Measurements from ENCODE around the gene AKT1. TPM values are rescaled to one million over a fixed set of nuclear protein-coding genes. Genes with fewer than 3 reads are reported as not detected.
"Not testable (repeated sequence)": the region's sequence is repeated elsewhere in the genome, so short reads cannot be mapped to it uniquely, and the experiment has no call there.

AKT1 gene
- total RNA-seq, 1 donor from 2014 or later: 92.8 TPM

DNA sequence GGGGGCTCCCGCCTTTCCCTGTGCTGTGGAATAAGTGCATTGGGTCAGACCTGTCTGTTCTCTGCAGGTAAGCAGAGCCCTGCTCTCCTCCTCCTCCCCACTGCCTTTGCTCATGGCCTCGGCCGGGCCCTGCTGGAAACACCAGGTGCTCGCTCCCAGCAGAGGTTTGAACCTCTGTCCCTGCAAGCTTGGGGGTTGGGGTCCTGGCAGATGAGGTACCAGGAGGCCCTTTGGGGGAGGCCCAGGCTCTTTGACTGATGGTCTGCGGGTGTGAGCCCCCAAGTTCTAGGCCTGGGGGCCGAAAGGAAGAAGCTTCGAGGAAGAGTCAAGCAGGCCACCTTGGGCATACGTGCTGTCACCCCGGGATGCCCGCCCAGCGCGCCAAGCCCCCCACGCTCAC, 47.5 kb upstream of the AKT1 start:
- H3K27ac ChIP-seq: no peak overlapping the region
- H3K4me3 ChIP-seq: peak overlapping the region; percentile 39 to 41
- peaks cover 3% of the 10 kb centered on the region for H3K27me3 ChIP-seq
- H3K4me1 ChIP-seq: peaks cover 20% of the 10 kb centered on the region
- no peak for DNase-seq (ENCODE audit: extremely low spot score in 2 of 2)
- H3K9me3 ChIP-seq: no peaks in the 10 kb centered on the region
- TF ChIP-seq POLR2AphosphoS5 (IDR thresholded peaks at IDR 0.05; ENCODE audit: insufficient read depth in 1 of 2, low read depth in 1 of 2) (no peak), POLR2A (IDR thresholded peaks at IDR 0.05) (no peak)
- TF ChIP-seq, protein P1, sequence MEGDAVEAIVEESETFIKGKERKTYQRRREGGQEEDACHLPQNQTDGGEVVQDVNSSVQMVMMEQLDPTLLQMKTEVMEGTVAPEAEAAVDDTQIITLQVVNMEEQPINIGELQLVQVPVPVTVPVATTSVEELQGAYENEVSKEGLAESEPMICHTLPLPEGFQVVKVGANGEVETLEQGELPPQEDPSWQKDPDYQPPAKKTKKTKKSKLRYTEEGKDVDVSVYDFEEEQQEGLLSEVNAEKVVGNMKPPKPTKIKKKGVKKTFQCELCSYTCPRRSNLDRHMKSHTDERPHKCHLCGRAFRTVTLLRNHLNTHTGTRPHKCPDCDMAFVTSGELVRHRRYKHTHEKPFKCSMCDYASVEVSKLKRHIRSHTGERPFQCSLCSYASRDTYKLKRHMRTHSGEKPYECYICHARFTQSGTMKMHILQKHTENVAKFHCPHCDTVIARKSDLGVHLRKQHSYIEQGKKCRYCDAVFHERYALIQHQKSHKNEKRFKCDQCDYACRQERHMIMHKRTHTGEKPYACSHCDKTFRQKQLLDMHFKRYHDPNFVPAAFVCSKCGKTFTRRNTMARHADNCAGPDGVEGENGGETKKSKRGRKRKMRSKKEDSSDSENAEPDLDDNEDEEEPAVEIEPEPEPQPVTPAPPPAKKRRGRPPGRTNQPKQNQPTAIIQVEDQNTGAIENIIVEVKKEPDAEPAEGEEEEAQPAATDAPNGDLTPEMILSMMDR (IDR thresholded peaks at IDR 0.05): no peak
- no peaks in the 10 kb centered on the region for H3K36me3 ChIP-seq
- intact Hi-C loops (cut with DNase I): no loop called here

DNA sequence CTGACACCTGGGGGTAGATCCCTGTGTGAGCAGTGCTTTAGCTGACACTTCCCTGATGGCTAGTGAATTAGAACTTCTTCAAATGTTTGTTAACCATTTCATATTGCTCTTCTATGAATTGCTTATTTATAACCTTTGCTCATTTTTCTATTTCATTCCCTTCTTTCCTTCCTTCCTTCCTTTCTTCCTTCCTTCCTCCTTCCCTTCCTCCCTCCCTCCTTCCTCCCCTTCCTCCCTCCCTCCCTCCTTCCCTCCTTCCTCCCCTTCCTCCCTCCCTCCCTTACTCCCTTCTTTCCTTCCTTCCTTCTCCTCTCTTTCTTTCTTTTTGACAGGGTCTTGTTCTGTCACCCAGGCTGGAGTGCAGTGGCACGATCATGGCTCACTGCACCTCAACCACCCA, 46.2 kb upstream of the AKT1 start:
- DNase-seq (ENCODE audit: extremely low spot score in 2 of 2): no peak
- intact Hi-C loops (cut with DNase I): no loop called here
- Histone ChIP-seq H3K27me3 (peaks cover 3% of the 10 kb centered on the region), H3K27ac (no peak overlapping the region), H3K9me3 (no peaks in the 10 kb centered on the region), H3K4me1 (peaks cover 20% of the 10 kb centered on the region), H3K36me3 (no peaks in the 10 kb centered on the region), H3K4me3 (no peak overlapping the region)
- TF ChIP-seq POLR2AphosphoS5 (IDR thresholded peaks at IDR 0.05; ENCODE audit: insufficient read depth in 1 of 2, low read depth in 1 of 2) (no peak), POLR2A (IDR thresholded peaks at IDR 0.05) (no peak)
- TF ChIP-seq, protein P1 (IDR thresholded peaks at IDR 0.05): no peak

DNA sequence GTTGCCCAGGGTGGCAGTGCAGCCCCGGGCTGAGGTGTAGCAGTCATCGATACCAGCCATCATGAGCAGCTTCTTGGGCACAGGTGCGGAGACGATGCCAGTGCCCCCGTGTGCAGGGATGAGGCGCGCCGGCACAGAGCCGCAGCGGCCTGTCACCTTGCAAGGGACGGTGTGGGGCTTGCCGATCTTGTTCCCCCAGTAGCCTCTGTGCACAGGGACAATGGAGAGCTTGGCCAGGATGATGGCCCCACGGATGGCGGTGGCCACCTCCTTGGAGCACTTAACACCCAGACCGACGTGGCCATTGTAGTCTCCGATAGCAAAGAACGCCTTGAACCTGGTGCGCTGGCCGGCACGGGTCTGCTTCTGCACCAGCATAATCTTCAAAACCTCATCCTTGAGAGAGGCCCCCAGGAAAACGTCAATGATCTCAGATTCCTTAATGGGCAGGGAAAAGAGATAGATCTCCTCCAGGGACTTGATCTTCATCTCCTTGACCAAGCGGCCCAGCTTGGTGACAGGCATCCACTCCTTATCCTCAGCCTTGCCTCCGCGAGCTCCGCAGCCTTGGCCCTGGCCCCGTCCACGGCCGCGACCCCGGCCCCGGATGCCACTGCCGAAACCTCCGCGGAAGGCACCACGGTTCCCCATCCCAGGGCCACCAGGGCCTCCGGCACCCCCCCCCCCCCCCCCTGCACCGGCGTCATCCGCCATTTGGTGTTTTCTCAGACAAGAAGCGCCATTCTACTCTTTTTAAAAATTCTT, 40.8 kb upstream of the AKT1 start:
- H3K4me1 ChIP-seq; intact Hi-C loops (cut with DNase I); H3K27me3 ChIP-seq; DNase-seq (ENCODE audit: extremely low spot score in 2 of 2); H3K4me3 ChIP-seq; H3K36me3 ChIP-seq; H3K27ac ChIP-seq; H3K9me3 ChIP-seq: not testable (repeated sequence)

DNA sequence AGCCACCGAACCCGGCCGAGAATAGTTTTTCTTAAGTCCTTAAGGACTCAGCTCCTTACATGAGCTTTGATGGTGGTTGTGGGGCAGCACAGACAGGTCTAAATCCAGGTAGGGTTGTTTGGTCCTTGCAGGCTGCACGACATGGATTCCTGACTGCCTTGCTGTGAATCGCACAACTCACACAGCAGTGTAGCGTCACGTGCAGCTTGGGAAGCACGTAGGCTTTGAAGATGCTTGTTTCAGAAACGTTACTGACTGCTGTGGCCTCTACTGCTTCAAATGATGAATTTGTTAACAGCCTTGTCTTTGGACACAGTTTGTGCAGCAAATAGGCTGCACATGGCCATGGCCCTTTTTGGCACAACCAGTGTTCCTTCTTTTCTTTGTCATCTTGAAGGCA, 35.2 kb upstream of the AKT1 start:
- Histone ChIP-seq H3K4me3 (no peak overlapping the region), H3K4me1 (peaks cover 19% of the 10 kb centered on the region), H3K27me3 (no peaks in the 10 kb centered on the region), H3K36me3 (no peaks in the 10 kb centered on the region), H3K9me3 (no peaks in the 10 kb centered on the region), H3K27ac (no peak overlapping the region)
- no peak for DNase-seq (ENCODE audit: extremely low spot score in 2 of 2)
- TF ChIP-seq, protein P1 (IDR thresholded peaks at IDR 0.05): no peak
- TF ChIP-seq POLR2AphosphoS5 (IDR thresholded peaks at IDR 0.05; ENCODE audit: insufficient read depth in 1 of 2, low read depth in 1 of 2) (no peak), POLR2A (IDR thresholded peaks at IDR 0.05) (no peak)
- intact Hi-C loops (cut with DNase I): no loop called here

DNA sequence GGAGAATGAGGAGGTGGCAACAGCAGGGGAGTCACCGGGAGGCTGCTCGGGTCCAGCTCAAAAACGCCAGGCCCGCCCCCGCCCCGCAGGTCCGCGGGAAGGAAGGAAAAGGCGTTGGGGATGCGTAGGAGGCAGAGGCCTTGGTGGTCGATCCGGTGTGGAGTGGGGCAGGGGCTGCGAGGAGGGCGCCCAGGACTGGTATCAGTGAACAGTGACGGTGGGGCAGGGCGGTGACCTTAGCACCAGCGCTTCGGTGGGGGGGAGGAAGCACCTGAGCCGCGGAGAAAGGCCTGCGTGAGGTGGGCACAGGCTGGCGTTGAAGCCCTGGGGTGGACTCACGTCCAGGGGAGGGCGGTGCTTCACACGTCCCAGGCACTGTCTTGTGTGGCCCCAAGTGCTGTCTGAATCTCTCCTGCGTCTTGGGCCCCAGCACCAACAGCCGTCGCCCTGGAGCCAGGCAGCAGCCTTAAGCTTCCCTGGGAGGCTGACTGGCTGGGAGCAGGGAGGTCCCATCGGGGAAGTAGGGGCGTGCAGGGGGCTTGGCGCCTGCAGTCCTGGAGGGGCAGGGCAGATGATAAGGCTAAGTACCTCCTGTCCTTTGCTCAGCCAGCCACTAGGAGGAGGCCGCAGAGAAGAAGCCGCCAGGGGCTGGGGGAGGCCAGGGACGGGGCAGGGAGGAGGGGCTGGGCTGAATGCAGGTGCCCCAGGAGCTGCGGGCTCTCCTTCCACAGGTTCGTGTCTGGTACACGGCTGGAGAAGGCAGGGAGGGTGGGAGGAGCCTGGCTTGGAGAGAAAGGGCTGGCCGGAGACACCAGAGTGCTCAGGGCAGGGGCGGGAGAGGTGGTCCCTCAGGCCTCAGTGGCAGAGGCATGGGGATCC, 31.9 kb upstream of the AKT1 start:
- Histone ChIP-seq H3K4me3 (peak overlapping the region; percentile 59 to 89), H3K4me1 (peaks cover 25% of the 10 kb centered on the region), H3K9me3 (no peaks in the 10 kb centered on the region), H3K27me3 (no peaks in the 10 kb centered on the region), H3K27ac (no peak overlapping the region), H3K36me3 (no peaks in the 10 kb centered on the region)
- TF ChIP-seq POLR2A (IDR thresholded peaks at IDR 0.05) (no peak), POLR2AphosphoS5 (IDR thresholded peaks at IDR 0.05; ENCODE audit: insufficient read depth in 1 of 2, low read depth in 1 of 2) (peak in 1 of 2 donors; percentile 19)
- TF ChIP-seq, protein P1 (IDR thresholded peaks at IDR 0.05): peak in 1 of 3 experiments; percentile 16
- intact Hi-C loops (cut with DNase I): loop anchor here (2.0 kb wide), 1 partner anchor 29 kb away; no protein-coding TSS in a partner anchor
- no peak for DNase-seq (ENCODE audit: extremely low spot score in 2 of 2)
